ENCODE results near the gene CCDC154.

CCDC154 gene

GRCh38 chr16:1436731-1437355 lies 7.5 kb downstream of the CCDC154 start:
- DNase-seq (ENCODE audit: low read depth), result no peak

GRCh38 chr16:1435921-1436697 lies 8.2 kb downstream of the CCDC154 start:
- no peak for DNase-seq (ENCODE audit: low read depth)

- DNase-seq (ENCODE audit: low read depth), result no peak
Observed at GRCh38 chr16:1434644-1435592, 9.4 kb downstream of the CCDC154 start.

- DNase-seq (ENCODE audit: low read depth), result no peak
Observed at GRCh38 chr16:1433756-1434155, 10.6 kb downstream of the CCDC154 start.

- no peak for DNase-seq (ENCODE audit: low read depth)
Observed at GRCh38 chr16:1433263-1433560, 11.1 kb downstream of the CCDC154 start.

- DNase-seq (ENCODE audit: low read depth), result no peak
Observed at GRCh38 chr16:1432388-1433262, 11.7 kb downstream of the CCDC154 start.

- no peak for DNase-seq (ENCODE audit: low read depth)
Observed at GRCh38 chr16:1431497-1432270, 12.7 kb downstream of the CCDC154 start.

- DNase-seq (ENCODE audit: low read depth), result no peak
Observed at GRCh38 chr16:1430759-1431496, 13.4 kb downstream of the CCDC154 start, which contains the start of gene PERCC1. Gene PERCC1 (plus strand): TSS chr16:1431078. CDS start chr16:1432594, 1,516 bp downstream.

- no peak for DNase-seq (ENCODE audit: low read depth)
Observed at GRCh38 chr16:1430214-1430758, 14.1 kb downstream of the CCDC154 start.

- DNase-seq (ENCODE audit: low read depth), result no peak
Observed at GRCh38 chr16:1429631-1430030, 14.7 kb downstream of the CCDC154 start.

GRCh38 chr16:1429012-1429411 lies 15.3 kb downstream of the CCDC154 start:
- DNase-seq (ENCODE audit: low read depth), result no peak

GRCh38 chr16:1428511-1428910 lies 15.8 kb downstream of the CCDC154 start:
- peak; percentile 19 for DNase-seq (ENCODE audit: low read depth)

GRCh38 chr16:1427473-1428461 lies 16.6 kb downstream of the CCDC154 start:
- DNase-seq (ENCODE audit: low read depth), result no peak

- no peak for DNase-seq (ENCODE audit: low read depth)
Observed at GRCh38 chr16:1426734-1427471, 17.5 kb downstream of the CCDC154 start.

- no peak for DNase-seq (ENCODE audit: low read depth)
Observed at GRCh38 chr16:1425616-1426370, 18.6 kb downstream of the CCDC154 start.

- no peak for DNase-seq (ENCODE audit: low read depth)
Observed at GRCh38 chr16:1424028-1424427, 20.3 kb downstream of the CCDC154 start.

- no peak for DNase-seq (ENCODE audit: low read depth)
Observed at GRCh38 chr16:1422076-1422475, 22.3 kb downstream of the CCDC154 start.

Measured in ELR (cell line).